SK-N-SH (cell line): Measurements from ENCODE around the gene MBD6. TPM values are rescaled to one million over a fixed set of nuclear protein-coding genes. Genes with fewer than 3 reads are reported as not detected.

ENCODE experiments used
- CTCF ChIA-PET: fragments of 300-600, 350-600 bp; formaldehyde crosslinking; extraction: SDS; loops from one replicate; lab custom pipeline; 2021; lab: Yijun Ruan, JAX
- POLR2A ChIA-PET: fragments of 350-600 bp; sonication (Branson Sonifier 250); formaldehyde crosslinking; extraction: SDS; loops from one replicate; lab custom pipeline; 2020; ENCODE audit warnings: antibody characterized with exemption, inconsistent platforms; lab: Yijun Ruan, JAX
- DNase-seq: peaks from one replicate; pipeline ENCODE4 v3.0.0; 2012
- H2AFZ ChIP-seq: fragments of 200-600 bp; sonication (generic); 2 replicates; pipeline ENCODE4 v1.8.1; 2016; ENCODE audit warnings: antibody characterized with exemption, mild to moderate bottlenecking, low read depth
- H3F3A ChIP-seq: fragments of 200-600 bp; sonication (generic); replicated peaks from 2 replicates; pipeline ENCODE3; 2016; ENCODE audit warnings: antibody characterized with exemption, mild to moderate bottlenecking; ENCODE audit not compliant: insufficient read depth
- H3K27ac ChIP-seq, 2 experiments: fragments of 200-500 bp in 1 of 2; fragments of 200-600 bp in 1 of 2; sonication (Bioruptor generic) in 1 of 2; sonication (generic), shearing (Covaris generic) in 1 of 2; 2 replicates each; pipeline versions ENCODE4 v1.5.1 to v1.6.1; 2014 to 2016; ENCODE audit warnings: low read depth in 2 of 2, inconsistent platforms in 1 of 2, low read length in 1 of 2, mild to moderate bottlenecking in 1 of 2, mixed read lengths in 1 of 2
- H3K27me3 ChIP-seq: fragments of 200-600 bp; sonication (generic), shearing (Covaris generic); 2 replicates; pipeline ENCODE4 v1.6.1; 2016; ENCODE audit warnings: mixed run types; ENCODE audit not compliant: insufficient read depth
- H3K36me3 ChIP-seq, 2 experiments: fragments of 200-500 bp in 1 of 2; fragments of 200-600 bp in 1 of 2; sonication (Bioruptor generic) in 1 of 2; sonication (generic) in 1 of 2; replicated peaks in 1 of 2; 2 replicates each; pipeline versions ENCODE3 to v1.5.1; 2014 to 2016; ENCODE audit warnings: low read length in 1 of 2, mild to moderate bottlenecking in 1 of 2; ENCODE audit not compliant: insufficient read depth in 2 of 2, control insufficient read depth in 1 of 2
- H3K4me1 ChIP-seq, 2 experiments: fragments of 200-500 bp in 1 of 2; fragments of 200-600 bp in 1 of 2; sonication (Bioruptor generic) in 1 of 2; sonication (generic), shearing (Covaris generic) in 1 of 2; 2 replicates each; pipeline versions ENCODE4 v1.5.1 to v1.6.1; 2014 to 2016; ENCODE audit warnings: low read depth in 1 of 2, low read length in 1 of 2, mixed run types in 1 of 2; ENCODE audit not compliant: insufficient read depth in 2 of 2, control insufficient read depth in 1 of 2
- H3K4me2 ChIP-seq: fragments of 200-600 bp; sonication (generic), shearing (Covaris generic); 2 replicates; pipeline ENCODE4 v1.6.1; 2017; ENCODE audit warnings: mixed run types
- H3K4me3 ChIP-seq, 2 experiments: fragments of 200-500 bp in 1 of 2; fragments of 200-600 bp in 1 of 2; sonication (Bioruptor generic) in 1 of 2; sonication (generic), shearing (Covaris generic) in 1 of 2; 2 replicates each; pipeline versions ENCODE4 v1.5.1 to v1.8.1; 2014 to 2016; ENCODE audit warnings: low read depth in 2 of 2, inconsistent platforms in 1 of 2, low read length in 1 of 2, mild to moderate bottlenecking in 1 of 2, mixed read lengths in 1 of 2, moderate library complexity in 1 of 2
- H3K79me2 ChIP-seq: fragments of 200-600 bp; sonication (generic); 2 replicates; pipeline ENCODE4 v1.8.1; 2017; ENCODE audit warnings: mild to moderate bottlenecking; ENCODE audit not compliant: insufficient read depth
- H3K9ac ChIP-seq: fragments of 200-600 bp; sonication (generic); 2 replicates; pipeline ENCODE4 v1.6.1; 2017; ENCODE audit warnings: mixed run types
- H3K9me2 ChIP-seq: fragments of 200-600 bp; sonication (generic); 2 replicates; pipeline ENCODE4 v1.6.1; 2017; ENCODE audit warnings: mixed run types
- H3K9me3 ChIP-seq: fragments of 200-600 bp; sonication (generic); 2 replicates; pipeline ENCODE4 v1.6.1; 2017; ENCODE audit warnings: mixed run types, mild to moderate bottlenecking, moderate library complexity
- H4K20me1 ChIP-seq: fragments of 200-600 bp; sonication (generic); 2 replicates; pipeline ENCODE4 v1.6.1; 2017; ENCODE audit warnings: mild to moderate bottlenecking, mixed run types; ENCODE audit not compliant: insufficient read depth
- FOSL2 ChIP-seq: IDR thresholded peaks from 2 replicates; pipeline ENCODE4 v1.4.0; 2012; ENCODE audit warnings: low read depth, mild to moderate bottlenecking, moderate library complexity, borderline replicate concordance
- FOXJ3 ChIP-seq: sonication (generic); formaldehyde crosslinking; IDR thresholded peaks from 2 replicates; pipeline ENCODE4 v1.5.1; 2020; ENCODE audit warnings: mild to moderate bottlenecking, missing genetic modification reagents
- GABPA ChIP-seq: IDR thresholded peaks from 2 replicates; pipeline ENCODE4 v1.4.0; 2012; ENCODE audit warnings: low read depth, mild to moderate bottlenecking
- NFIC ChIP-seq: IDR thresholded peaks from 2 replicates; pipeline ENCODE4 v1.4.0; 2012; ENCODE audit warnings: borderline replicate concordance
- RAD21 ChIP-seq: IDR thresholded peaks from 2 replicates; pipeline ENCODE4 v1.6.1; 2012; ENCODE audit warnings: mild to moderate bottlenecking, low read length
- RFX5 ChIP-seq: IDR thresholded peaks from 2 replicates; pipeline ENCODE4 v1.6.1; 2012; ENCODE audit warnings: mild to moderate bottlenecking, improper control_type of control experiment, low read length
- TCF12 ChIP-seq: IDR thresholded peaks from 2 replicates; pipeline ENCODE4 v1.4.0; 2012
- USF1 ChIP-seq: IDR thresholded peaks from 2 replicates; pipeline ENCODE4 v1.4.0; 2012; ENCODE audit warnings: low read depth, borderline replicate concordance
- USF2 ChIP-seq: fragments of 150-350 bp; IDR thresholded peaks from 2 replicates; pipeline ENCODE4 v1.6.1; 2017; ENCODE audit warnings: antibody characterized with exemption, low read length, low read depth, borderline replicate concordance
- WGBS: methylation state at CpG from one replicate; pipeline ENCODE4 v1.1.6; 2017; ENCODE audit warnings: low lambda C conversion rate; 5-methylcytosine and 5-hydroxymethylcytosine counted together
- polyA plus RNA-seq, 3 experiments: library from polyadenylated mRNA; depleted of rRNA; stranded (reverse); fragments of >200 nt; gene quantifications; 2 replicates each; pipeline ENCODE4 v1.2.3, GENCODE V29; 2012
- TF ChIP-seq, protein P1 (sequence below): IDR thresholded peaks from 2 replicates; pipeline ENCODE4; 2012
- TF ChIP-seq, protein P2 (sequence below): fragments of 200-600 bp; sonication (generic); IDR thresholded peaks from 2 replicates; pipeline ENCODE4 v1.6.1; 2017; ENCODE audit warnings: antibody characterized with exemption, mild to moderate bottlenecking, moderate library complexity
- TF ChIP-seq, protein P3 (sequence below): IDR thresholded peaks from 2 replicates; pipeline ENCODE4 v1.4.0; 2012; ENCODE audit warnings: low read depth, borderline replicate concordance
- TF ChIP-seq, protein P4 (sequence below): fragments of 150-350 bp; IDR thresholded peaks from 2 replicates; pipeline ENCODE4 v1.6.1; 2016; ENCODE audit warnings: mild to moderate bottlenecking, low read depth, low read length

MBD6 gene
- polyA plus RNA-seq, 1 of the 3 experiments (the other 2 are of a cell fraction): 8.6 TPM

- no peaks in the 10 kb centered on the region for H3K27me3 ChIP-seq
- TF ChIP-seq TCF12: no peak
- no peak for TF ChIP-seq RFX5
- no peak for TF ChIP-seq FOSL2
- TF ChIP-seq GABPA: no peak
- no peak for TF ChIP-seq USF2
- TF ChIP-seq, protein P1, sequence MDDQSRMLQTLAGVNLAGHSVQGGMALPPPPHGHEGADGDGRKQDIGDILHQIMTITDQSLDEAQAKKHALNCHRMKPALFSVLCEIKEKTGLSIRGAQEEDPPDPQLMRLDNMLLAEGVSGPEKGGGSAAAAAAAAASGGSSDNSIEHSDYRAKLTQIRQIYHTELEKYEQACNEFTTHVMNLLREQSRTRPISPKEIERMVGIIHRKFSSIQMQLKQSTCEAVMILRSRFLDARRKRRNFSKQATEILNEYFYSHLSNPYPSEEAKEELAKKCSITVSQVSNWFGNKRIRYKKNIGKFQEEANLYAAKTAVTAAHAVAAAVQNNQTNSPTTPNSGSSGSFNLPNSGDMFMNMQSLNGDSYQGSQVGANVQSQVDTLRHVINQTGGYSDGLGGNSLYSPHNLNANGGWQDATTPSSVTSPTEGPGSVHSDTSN: no peak
- 88% methylated on average over 12 of the region's 12 CpGs for WGBS
- H3K9ac ChIP-seq: no peak overlapping the region
- no peaks in the 10 kb centered on the region for H3K9me2 ChIP-seq
- no peaks in the 10 kb centered on the region for H4K20me1 ChIP-seq
- no peaks in the 10 kb centered on the region for H3K4me1 ChIP-seq
- H3K79me2 ChIP-seq: no peaks in the 10 kb centered on the region
- no peak overlapping the region for H3K4me3 ChIP-seq
- H3F3A ChIP-seq: no peaks in the 10 kb centered on the region
- no peak for DNase-seq
- ChIA-PET CTCF (interaction anchor here (1.1 kb wide), 1 partner anchor 148 kb away, joined by 3 read pairs; no protein-coding TSS in a partner anchor), POLR2A (no interaction called here)
- no peak overlapping the region for H2AFZ ChIP-seq
- peaks cover 37 to 78% of the 10 kb centered on the region in 2 experiments for H3K36me3 ChIP-seq
- no peak overlapping the region for H3K4me2 ChIP-seq
- no peak overlapping the region for H3K27ac ChIP-seq
- no peaks in the 10 kb centered on the region for H3K9me3 ChIP-seq
Measured at GRCh38 chr12:57577981-57578758, 55.5 kb downstream of the MBD6 start.

DNA sequence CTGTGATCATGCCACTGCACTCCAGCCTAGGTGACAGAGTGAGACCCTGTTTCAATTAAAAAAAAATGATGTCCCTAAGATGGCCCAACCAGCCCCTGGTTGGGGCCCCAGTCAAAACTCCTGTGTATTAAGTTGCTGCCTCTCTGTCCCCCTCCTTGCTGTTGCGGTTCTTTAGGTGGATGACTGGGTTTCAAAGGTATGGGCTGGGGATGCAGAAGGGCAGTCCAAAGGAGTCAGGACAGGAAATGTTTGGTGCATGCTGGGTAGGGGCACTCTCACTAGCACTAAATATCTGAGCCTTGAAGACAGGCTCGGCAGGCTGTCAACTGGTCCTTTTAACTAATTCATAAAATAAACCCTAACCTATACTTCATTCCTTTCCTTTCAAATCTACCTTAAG lies 56.4 kb downstream of the MBD6 start:
- CTCF ChIA-PET: interaction anchor here (1.1 to 7.6 kb wide), 3 partner anchors 44 to 147 kb away, joined by 3 to 298 read pairs (median 110); partner anchors contain the start of gene B4GALNT1
- WGBS: 44% methylated on average over 1 of the region's 2 CpGs

More for the DNA sequence above, 56.4 kb downstream of the MBD6 start:
- TF ChIP-seq NFIC (no peak), FOXJ3 (CRISPR knock-in tag) (no peak), USF1 (no peak), RAD21 (no peak)
- TF ChIP-seq, protein P2, sequence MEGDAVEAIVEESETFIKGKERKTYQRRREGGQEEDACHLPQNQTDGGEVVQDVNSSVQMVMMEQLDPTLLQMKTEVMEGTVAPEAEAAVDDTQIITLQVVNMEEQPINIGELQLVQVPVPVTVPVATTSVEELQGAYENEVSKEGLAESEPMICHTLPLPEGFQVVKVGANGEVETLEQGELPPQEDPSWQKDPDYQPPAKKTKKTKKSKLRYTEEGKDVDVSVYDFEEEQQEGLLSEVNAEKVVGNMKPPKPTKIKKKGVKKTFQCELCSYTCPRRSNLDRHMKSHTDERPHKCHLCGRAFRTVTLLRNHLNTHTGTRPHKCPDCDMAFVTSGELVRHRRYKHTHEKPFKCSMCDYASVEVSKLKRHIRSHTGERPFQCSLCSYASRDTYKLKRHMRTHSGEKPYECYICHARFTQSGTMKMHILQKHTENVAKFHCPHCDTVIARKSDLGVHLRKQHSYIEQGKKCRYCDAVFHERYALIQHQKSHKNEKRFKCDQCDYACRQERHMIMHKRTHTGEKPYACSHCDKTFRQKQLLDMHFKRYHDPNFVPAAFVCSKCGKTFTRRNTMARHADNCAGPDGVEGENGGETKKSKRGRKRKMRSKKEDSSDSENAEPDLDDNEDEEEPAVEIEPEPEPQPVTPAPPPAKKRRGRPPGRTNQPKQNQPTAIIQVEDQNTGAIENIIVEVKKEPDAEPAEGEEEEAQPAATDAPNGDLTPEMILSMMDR: no peak
- TF ChIP-seq, protein P1: no peak
- TF ChIP-seq, protein P3, sequence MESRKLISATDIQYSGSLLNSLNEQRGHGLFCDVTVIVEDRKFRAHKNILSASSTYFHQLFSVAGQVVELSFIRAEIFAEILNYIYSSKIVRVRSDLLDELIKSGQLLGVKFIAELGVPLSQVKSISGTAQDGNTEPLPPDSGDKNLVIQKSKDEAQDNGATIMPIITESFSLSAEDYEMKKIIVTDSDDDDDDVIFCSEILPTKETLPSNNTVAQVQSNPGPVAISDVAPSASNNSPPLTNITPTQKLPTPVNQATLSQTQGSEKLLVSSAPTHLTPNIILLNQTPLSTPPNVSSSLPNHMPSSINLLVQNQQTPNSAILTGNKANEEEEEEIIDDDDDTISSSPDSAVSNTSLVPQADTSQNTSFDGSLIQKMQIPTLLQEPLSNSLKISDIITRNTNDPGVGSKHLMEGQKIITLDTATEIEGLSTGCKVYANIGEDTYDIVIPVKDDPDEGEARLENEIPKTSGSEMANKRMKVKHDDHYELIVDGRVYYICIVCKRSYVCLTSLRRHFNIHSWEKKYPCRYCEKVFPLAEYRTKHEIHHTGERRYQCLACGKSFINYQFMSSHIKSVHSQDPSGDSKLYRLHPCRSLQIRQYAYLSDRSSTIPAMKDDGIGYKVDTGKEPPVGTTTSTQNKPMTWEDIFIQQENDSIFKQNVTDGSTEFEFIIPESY: no peak
- TF ChIP-seq, protein P4, sequence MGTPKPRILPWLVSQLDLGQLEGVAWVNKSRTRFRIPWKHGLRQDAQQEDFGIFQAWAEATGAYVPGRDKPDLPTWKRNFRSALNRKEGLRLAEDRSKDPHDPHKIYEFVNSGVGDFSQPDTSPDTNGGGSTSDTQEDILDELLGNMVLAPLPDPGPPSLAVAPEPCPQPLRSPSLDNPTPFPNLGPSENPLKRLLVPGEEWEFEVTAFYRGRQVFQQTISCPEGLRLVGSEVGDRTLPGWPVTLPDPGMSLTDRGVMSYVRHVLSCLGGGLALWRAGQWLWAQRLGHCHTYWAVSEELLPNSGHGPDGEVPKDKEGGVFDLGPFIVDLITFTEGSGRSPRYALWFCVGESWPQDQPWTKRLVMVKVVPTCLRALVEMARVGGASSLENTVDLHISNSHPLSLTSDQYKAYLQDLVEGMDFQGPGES: no peak
- Histone ChIP-seq H3K9me3 (no peaks in the 10 kb centered on the region), H3F3A (no peaks in the 10 kb centered on the region), H3K9me2 (no peaks in the 10 kb centered on the region), H3K27ac (no peak overlapping the region), H3K79me2 (no peaks in the 10 kb centered on the region), H2AFZ (no peak overlapping the region), H3K4me1 (no peaks in the 10 kb centered on the region), H4K20me1 (no peaks in the 10 kb centered on the region), H3K9ac (no peak overlapping the region), H3K36me3 (peaks cover 37 to 78% of the 10 kb centered on the region in 2 experiments), H3K4me3 (no peak overlapping the region), H3K27me3 (no peaks in the 10 kb centered on the region), H3K4me2 (no peak overlapping the region)
- DNase-seq: no peak
- POLR2A ChIA-PET: no interaction called here
